ENCODE results near the gene PITPNB.

DNA sequence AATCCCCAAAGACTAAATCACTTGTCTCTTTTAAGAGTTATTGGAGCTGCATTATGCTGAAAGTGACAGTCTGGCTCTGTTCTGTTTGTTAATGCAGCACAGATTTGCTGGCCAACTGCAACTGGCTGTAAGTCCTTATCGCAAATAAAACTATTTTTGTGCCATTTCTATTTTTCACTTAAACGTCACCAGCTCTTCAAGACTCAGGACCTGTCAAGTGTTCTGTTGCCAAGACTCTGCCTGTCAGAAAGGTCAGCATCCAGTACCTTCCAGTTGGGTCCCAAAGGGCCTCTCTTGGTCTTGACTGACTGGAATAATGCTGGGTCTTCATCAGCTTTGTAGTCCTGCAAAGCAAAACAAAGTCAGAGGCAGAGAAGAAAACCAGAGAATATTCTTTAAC lies 45.6 kb downstream of the PITPNB start:
- TF ChIP-seq POLR2AphosphoS5 (IDR thresholded peaks at IDR 0.05; ENCODE audit: low read depth, low read length) (no peak), TAF1 (IDR thresholded peaks at IDR 0.05; ENCODE audit: borderline replicate concordance, insufficient read depth, low read length) (no peak), SIN3A (IDR thresholded peaks at IDR 0.05; ENCODE audit: borderline replicate concordance, insufficient read depth, low read length) (no peak)
- TF ChIP-seq, protein P1, sequence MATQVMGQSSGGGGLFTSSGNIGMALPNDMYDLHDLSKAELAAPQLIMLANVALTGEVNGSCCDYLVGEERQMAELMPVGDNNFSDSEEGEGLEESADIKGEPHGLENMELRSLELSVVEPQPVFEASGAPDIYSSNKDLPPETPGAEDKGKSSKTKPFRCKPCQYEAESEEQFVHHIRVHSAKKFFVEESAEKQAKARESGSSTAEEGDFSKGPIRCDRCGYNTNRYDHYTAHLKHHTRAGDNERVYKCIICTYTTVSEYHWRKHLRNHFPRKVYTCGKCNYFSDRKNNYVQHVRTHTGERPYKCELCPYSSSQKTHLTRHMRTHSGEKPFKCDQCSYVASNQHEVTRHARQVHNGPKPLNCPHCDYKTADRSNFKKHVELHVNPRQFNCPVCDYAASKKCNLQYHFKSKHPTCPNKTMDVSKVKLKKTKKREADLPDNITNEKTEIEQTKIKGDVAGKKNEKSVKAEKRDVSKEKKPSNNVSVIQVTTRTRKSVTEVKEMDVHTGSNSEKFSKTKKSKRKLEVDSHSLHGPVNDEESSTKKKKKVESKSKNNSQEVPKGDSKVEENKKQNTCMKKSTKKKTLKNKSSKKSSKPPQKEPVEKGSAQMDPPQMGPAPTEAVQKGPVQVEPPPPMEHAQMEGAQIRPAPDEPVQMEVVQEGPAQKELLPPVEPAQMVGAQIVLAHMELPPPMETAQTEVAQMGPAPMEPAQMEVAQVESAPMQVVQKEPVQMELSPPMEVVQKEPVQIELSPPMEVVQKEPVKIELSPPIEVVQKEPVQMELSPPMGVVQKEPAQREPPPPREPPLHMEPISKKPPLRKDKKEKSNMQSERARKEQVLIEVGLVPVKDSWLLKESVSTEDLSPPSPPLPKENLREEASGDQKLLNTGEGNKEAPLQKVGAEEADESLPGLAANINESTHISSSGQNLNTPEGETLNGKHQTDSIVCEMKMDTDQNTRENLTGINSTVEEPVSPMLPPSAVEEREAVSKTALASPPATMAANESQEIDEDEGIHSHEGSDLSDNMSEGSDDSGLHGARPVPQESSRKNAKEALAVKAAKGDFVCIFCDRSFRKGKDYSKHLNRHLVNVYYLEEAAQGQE (IDR thresholded peaks at IDR 0.05; ENCODE audit: insufficient read depth in 1 of 2, low read depth in 2 of 2, low read length in 2 of 2) = no peak
